ENCODE measurements around the gene CSF2RB.

The CSF2RB gene

DNA sequence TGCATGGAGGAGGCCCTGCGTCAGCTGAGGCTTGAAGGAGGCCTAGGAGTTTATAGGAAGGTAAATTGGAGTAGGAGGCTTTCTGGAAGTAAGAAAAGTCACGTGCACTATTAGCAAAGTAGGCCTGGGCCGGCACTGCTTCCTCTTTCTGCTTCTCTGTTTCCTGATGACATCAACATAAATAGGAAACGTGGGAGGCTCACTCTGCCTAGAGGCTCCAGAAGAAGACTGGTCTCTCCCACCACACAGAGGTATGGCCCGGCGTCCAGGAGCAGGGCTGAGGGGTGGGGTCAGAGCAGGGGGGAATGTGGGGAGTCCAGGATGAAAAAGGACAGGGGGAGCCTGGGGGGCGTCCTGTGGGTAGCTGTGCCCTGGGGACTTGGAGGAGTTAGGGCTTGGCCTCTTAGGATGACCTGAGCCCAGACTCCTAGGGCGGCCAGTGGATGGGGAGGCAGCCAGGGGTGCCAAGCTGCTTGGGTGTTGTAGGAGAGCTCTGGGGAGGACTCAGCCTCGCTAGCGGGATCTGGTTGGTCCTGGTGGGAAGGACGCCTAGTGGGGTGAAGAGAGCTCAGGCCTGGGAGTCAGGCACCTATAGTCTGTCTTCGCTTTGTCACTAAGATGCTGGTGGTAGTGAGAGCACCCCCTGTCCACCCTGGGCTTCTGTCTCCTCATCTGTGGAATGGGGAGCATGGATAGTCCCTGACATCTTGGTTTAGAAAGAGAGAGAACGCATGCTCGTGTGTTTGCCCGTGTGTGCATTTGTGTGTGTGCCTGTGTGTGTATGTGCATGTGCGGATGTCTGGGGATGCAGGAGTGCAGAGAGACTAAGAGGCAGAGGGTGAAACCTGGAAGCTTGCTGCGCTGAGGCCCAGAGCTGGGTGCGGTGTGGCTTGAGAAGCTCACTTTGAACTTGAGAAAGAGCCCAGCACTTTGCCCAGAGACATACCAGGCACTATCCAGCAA is at the start of gene CSF2RB:
Gene CSF2RB (plus strand): TSS at position 202 of the 963 bp plus-strand sequence. CDS start 8,580 bp downstream, outside the sequence.
- Histone ChIP-seq H3K36me3 (ENCODE audit: insufficient read depth, low read length) (no peaks in the 10 kb centered on the region), H3K27me3 (ENCODE audit: insufficient read depth, low read length, poor library complexity) (peaks cover 7% of the 10 kb centered on the region), H3K79me2 (ENCODE audit: insufficient read depth, low read length) (no peaks in the 10 kb centered on the region), H3K27ac (ENCODE audit: low read length) (no peak within 1 kb of the TSS), H2AFZ (ENCODE audit: low read depth, low read length) (no peak within 1 kb of the TSS), H4K20me1 (ENCODE audit: insufficient read depth, low read length) (no peaks in the 10 kb centered on the region), H3K9ac (ENCODE audit: low read depth, low read length) (no peak within 1 kb of the TSS), H3K4me3 (ENCODE audit: low read depth in 1 of 2, low read length in 2 of 2) (no peak within 1 kb of the TSS), H3K4me2 (ENCODE audit: insufficient read depth, low read length) (no peak within 1 kb of the TSS), H3K9me3 (ENCODE audit: insufficient read depth, low read length, severe bottlenecking) (no peaks in the 10 kb centered on the region), H3K4me1 (ENCODE audit: insufficient read depth, low read length) (no peaks in the 10 kb centered on the region)
- no peak for TF ChIP-seq EZH2 (IDR thresholded peaks at IDR 0.05; ENCODE audit: borderline replicate concordance, low read depth, low read length, severe bottlenecking)
- TF ChIP-seq CTCF (IDR thresholded peaks at IDR 0.05; ENCODE audit: borderline replicate concordance, extremely low read depth, low read length, poor library complexity, severe bottlenecking): no peak
- no peak for ATAC-seq (ENCODE audit: insufficient read depth, low read depth)
- no peak for DNase-seq

GRCh38 chr22:36863979-36864378 is 49.4 kb upstream of the CSF2RB start:
- Histone ChIP-seq H4K20me1 (ENCODE audit: insufficient read depth, low read length) (no peaks in the 10 kb centered on the region), H3K9me3 (ENCODE audit: insufficient read depth, low read length, severe bottlenecking) (no peaks in the 10 kb centered on the region), H3K79me2 (ENCODE audit: insufficient read depth, low read length) (no peaks in the 10 kb centered on the region), H3K36me3 (ENCODE audit: insufficient read depth, low read length) (no peaks in the 10 kb centered on the region), H3K27ac (ENCODE audit: low read length) (no peak overlapping the region), H3K9ac (ENCODE audit: low read depth, low read length) (no peak overlapping the region), H3K27me3 (ENCODE audit: insufficient read depth, low read length, poor library complexity) (no peaks in the 10 kb centered on the region), H3K4me2 (ENCODE audit: insufficient read depth, low read length) (no peak overlapping the region), H3K4me1 (ENCODE audit: insufficient read depth, low read length) (no peaks in the 10 kb centered on the region), H2AFZ (ENCODE audit: low read depth, low read length) (no peak overlapping the region), H3K4me3 (ENCODE audit: low read depth in 1 of 2, low read length in 2 of 2) (no peak overlapping the region)
- DNase-seq: no peak
- no peak for TF ChIP-seq CTCF (IDR thresholded peaks at IDR 0.05; ENCODE audit: borderline replicate concordance, extremely low read depth, low read length, poor library complexity, severe bottlenecking)
- no peak for TF ChIP-seq EZH2 (IDR thresholded peaks at IDR 0.05; ENCODE audit: borderline replicate concordance, low read depth, low read length, severe bottlenecking)
- ATAC-seq (ENCODE audit: insufficient read depth, low read depth): no peak

DNA sequence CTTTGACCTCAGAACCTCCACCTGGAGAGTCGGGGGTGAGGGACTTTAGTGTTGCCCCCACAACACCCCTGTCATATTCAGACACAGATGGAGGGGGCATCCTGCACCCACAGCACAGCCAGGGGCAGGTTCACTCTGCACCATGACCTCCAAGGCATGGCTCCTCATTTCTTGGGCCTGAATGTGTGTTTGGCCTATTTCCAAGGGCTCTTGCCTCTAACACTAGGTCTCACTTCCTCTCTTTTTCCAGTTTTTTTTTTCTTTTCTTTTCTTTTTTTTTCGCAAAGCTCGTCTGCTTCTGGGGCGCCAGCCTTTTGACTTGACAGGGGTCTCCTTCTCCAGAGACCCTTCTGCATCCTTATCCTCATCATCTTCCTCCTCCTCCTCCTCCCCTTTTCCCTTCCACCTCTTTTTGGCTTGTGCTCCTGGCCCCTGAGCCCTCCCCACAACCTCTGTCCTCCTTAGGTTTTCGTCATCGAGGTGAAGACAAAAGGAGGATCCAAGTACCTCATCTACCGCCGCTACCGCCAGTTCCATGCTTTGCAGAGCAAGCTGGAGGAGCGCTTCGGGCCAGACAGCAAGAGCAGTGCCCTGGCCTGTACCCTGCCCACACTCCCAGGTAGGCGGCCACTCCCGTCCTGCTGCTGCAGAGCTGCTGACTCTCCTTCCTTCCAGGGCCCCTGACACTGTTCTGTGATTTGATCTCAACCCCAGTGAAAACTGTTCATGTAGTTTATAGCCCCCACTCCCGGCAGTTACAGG is 48.8 kb upstream of the CSF2RB start:
- TF ChIP-seq EZH2 (IDR thresholded peaks at IDR 0.05; ENCODE audit: borderline replicate concordance, low read depth, low read length, severe bottlenecking) (no peak), CTCF (IDR thresholded peaks at IDR 0.05; ENCODE audit: borderline replicate concordance, extremely low read depth, low read length, poor library complexity, severe bottlenecking) (no peak)
- H2AFZ ChIP-seq (ENCODE audit: low read depth, low read length): no peak overlapping the region
- no peaks in the 10 kb centered on the region for H4K20me1 ChIP-seq (ENCODE audit: insufficient read depth, low read length)
- no peak overlapping the region for H3K9ac ChIP-seq (ENCODE audit: low read depth, low read length)
- no peaks in the 10 kb centered on the region for H3K9me3 ChIP-seq (ENCODE audit: insufficient read depth, low read length, severe bottlenecking)
- H3K4me2 ChIP-seq (ENCODE audit: insufficient read depth, low read length): no peak overlapping the region
- H3K79me2 ChIP-seq (ENCODE audit: insufficient read depth, low read length): no peaks in the 10 kb centered on the region
- no peaks in the 10 kb centered on the region for H3K4me1 ChIP-seq (ENCODE audit: insufficient read depth, low read length)
- no peak for ATAC-seq (ENCODE audit: insufficient read depth, low read depth)
- no peak overlapping the region for H3K4me3 ChIP-seq (ENCODE audit: low read depth in 1 of 2, low read length in 2 of 2)
- no peak for DNase-seq
- no peaks in the 10 kb centered on the region for H3K27me3 ChIP-seq (ENCODE audit: insufficient read depth, low read length, poor library complexity)
- no peaks in the 10 kb centered on the region for H3K36me3 ChIP-seq (ENCODE audit: insufficient read depth, low read length)
- H3K27ac ChIP-seq (ENCODE audit: low read length): no peak overlapping the region
